Kidney (tissue), 14 donors: Measurements from ENCODE around the gene CDX1. TPM values are rescaled to one million over a fixed set of nuclear protein-coding genes. Genes with fewer than 3 reads are reported as not detected.

Experiments used
- DNase-seq, 5 donors: peaks; one replicate each; pipeline ENCODE4 v3.0.0-alpha.2; 2013 to 2020
- FAIRE-seq: peaks from 2 replicates; lab custom pipeline; 2012; peaks lifted over from hg19 to GRCh38; lab: Jason Lieb, UNC
- H3K27ac ChIP-seq, 2 donors: one replicate each; pipeline ENCODE4 v1.7.0; 2013; ENCODE audit warnings: low read depth in 2 of 2, low read length in 2 of 2, inconsistent platforms in 1 of 2
- H3K27me3 ChIP-seq: one replicate; pipeline ENCODE4 v1.7.1; 2013; ENCODE audit warnings: low read length, inconsistent platforms; ENCODE audit not compliant: control insufficient read depth, insufficient read depth
- H3K36me3 ChIP-seq, 3 donors: one replicate each; pipeline versions ENCODE4 v1.7.0 to v1.7.1; 2013; ENCODE audit warnings: low read length in 3 of 3, control low read depth in 1 of 3, inconsistent platforms in 1 of 3; ENCODE audit not compliant: insufficient read depth in 3 of 3, control insufficient read depth in 2 of 3
- H3K4me1 ChIP-seq, 3 donors: one replicate each; pipeline versions ENCODE4 v1.7.0 to v1.7.1; 2013; ENCODE audit warnings: low read length in 3 of 3, inconsistent platforms in 1 of 3, low read depth in 1 of 3; ENCODE audit not compliant: control insufficient read depth in 2 of 3, insufficient read depth in 2 of 3
- H3K4me3 ChIP-seq, 3 donors: one replicate each; pipeline versions ENCODE4 v1.7.0 to v1.8.1; 2013; ENCODE audit warnings: low read length in 3 of 3, control low read depth in 1 of 3, inconsistent platforms in 1 of 3
- H3K9ac ChIP-seq, 3 donors: one replicate each; pipeline versions ENCODE4 v1.7.0 to v1.7.1; 2013; ENCODE audit warnings: low read length in 3 of 3, control low read depth in 1 of 3, inconsistent platforms in 1 of 3
- H3K9me3 ChIP-seq, 3 donors: one replicate each; pipeline versions ENCODE4 v1.7.0 to v1.7.1; 2013; ENCODE audit warnings: low read length in 3 of 3, control low read depth in 1 of 3, inconsistent platforms in 1 of 3; ENCODE audit not compliant: control insufficient read depth in 2 of 3, insufficient read depth in 1 of 3
- CTCF ChIP-seq: IDR thresholded peaks from 3 replicates; pipeline ENCODE4 v1.5.1; 2012; ENCODE audit warnings: mild to moderate bottlenecking, moderate library complexity, borderline replicate concordance; ENCODE audit not compliant: insufficient read depth; ENCODE audit errors: extremely low read depth
- intact Hi-C: fragments of 100-400 bp; cut with DNase I; formaldehyde crosslinking; loops from one replicate; pipeline ENCODE4 v1.11.1; 2022
- polyA plus RNA-seq: library from polyadenylated mRNA; stranded (reverse); fragments of 350-450 nt; fragmentation: Illumina TruSeq; extraction: RNeasy Lipid Tissue Mini Kit (QIAGEN cat#74804); gene quantifications from one replicate; pipeline ENCODE4 v1.2.3, GENCODE V29; 2014; ENCODE audit warnings: low read depth, low replicate concordance; ENCODE audit not compliant: insufficient read depth
- total RNA-seq: library from RNA; stranded (reverse); fragmentation: NEBNext Ultra II Directional; extraction: Animal tissue kit (Norgen Biotek cat#: 25700); gene quantifications from one replicate; pipeline ENCODE4 v1.2.1, GENCODE V29; 2021
- donor health status: control.
- donor health status: control.
- donor health status: control.
- donor health status: control.
- donor health status: control.
- donor health status: DM: yes; HTN: yes; CAD: no.
- donor health status: Normal renal cell carcinoma (clear cell type).

Gene CDX1
- total and polyA plus RNA-seq, 2 donors from 2014 or later: 0.39 TPM; not detected in 1

- DNase-seq: no peak
- TF ChIP-seq CTCF: no peak
- Histone ChIP-seq H3K27ac (no peak overlapping the region), H3K9me3 (no peaks in the 10 kb centered on the region), H3K9ac (no peak overlapping the region), H3K4me1 (no peaks in the 10 kb centered on the region), H3K36me3 (no peaks in the 10 kb centered on the region), H3K27me3 (no peaks in the 10 kb centered on the region), H3K4me3 (no peak overlapping the region)
- intact Hi-C loops: no loop called here
- FAIRE-seq: no peak
Observed at GRCh38 chr5:150206779-150207115, 40.2 kb downstream of the CDX1 start.

- DNase-seq (no peak), FAIRE-seq (no peak)
- no peaks in the 10 kb centered on the region for H3K27me3 ChIP-seq
- no peak overlapping the region for H3K9ac ChIP-seq
- H3K9me3 ChIP-seq: no peaks in the 10 kb centered on the region
- intact Hi-C loops: no loop called here
- no peak overlapping the region for H3K27ac ChIP-seq
- no peak for TF ChIP-seq CTCF
- H3K4me1 ChIP-seq: no peaks in the 10 kb centered on the region
- no peaks in the 10 kb centered on the region for H3K36me3 ChIP-seq
- no peak overlapping the region for H3K4me3 ChIP-seq
Observed at GRCh38 chr5:150208187-150209098, 41.9 kb downstream of the CDX1 start.

GRCh38 chr5:150209099-150209635 lies 42.6 kb downstream of the CDX1 start:
- H3K27ac ChIP-seq: no peak overlapping the region
- no peak for TF ChIP-seq CTCF
- no peak overlapping the region for H3K4me3 ChIP-seq
- no peak overlapping the region for H3K9ac ChIP-seq
- no peaks in the 10 kb centered on the region for H3K36me3 ChIP-seq
- H3K9me3 ChIP-seq: no peaks in the 10 kb centered on the region
- no peak for FAIRE-seq
- no peaks in the 10 kb centered on the region for H3K27me3 ChIP-seq
- intact Hi-C loops: no loop called here
- H3K4me1 ChIP-seq: no peaks in the 10 kb centered on the region
- DNase-seq: peak in 4 of 5 donors; percentile 23 to 79 (median 36)
